ENCODE data around the gene ARID3B.

ARID3B gene

GRCh38 chr15:74598126-74598842, 57.3 kb downstream of the ARID3B start:
- peak overlapping the region; percentile 85 for H3K4me3 ChIP-seq (ENCODE audit: low read depth, low read length)
- TF ChIP-seq, protein P1, sequence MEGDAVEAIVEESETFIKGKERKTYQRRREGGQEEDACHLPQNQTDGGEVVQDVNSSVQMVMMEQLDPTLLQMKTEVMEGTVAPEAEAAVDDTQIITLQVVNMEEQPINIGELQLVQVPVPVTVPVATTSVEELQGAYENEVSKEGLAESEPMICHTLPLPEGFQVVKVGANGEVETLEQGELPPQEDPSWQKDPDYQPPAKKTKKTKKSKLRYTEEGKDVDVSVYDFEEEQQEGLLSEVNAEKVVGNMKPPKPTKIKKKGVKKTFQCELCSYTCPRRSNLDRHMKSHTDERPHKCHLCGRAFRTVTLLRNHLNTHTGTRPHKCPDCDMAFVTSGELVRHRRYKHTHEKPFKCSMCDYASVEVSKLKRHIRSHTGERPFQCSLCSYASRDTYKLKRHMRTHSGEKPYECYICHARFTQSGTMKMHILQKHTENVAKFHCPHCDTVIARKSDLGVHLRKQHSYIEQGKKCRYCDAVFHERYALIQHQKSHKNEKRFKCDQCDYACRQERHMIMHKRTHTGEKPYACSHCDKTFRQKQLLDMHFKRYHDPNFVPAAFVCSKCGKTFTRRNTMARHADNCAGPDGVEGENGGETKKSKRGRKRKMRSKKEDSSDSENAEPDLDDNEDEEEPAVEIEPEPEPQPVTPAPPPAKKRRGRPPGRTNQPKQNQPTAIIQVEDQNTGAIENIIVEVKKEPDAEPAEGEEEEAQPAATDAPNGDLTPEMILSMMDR (IDR thresholded peaks at IDR 0.05; ENCODE audit: low read depth, low read length) = no peak
- peak; percentile 95 for DNase-seq

GRCh38 chr15:74599156-74599555, 58.1 kb downstream of the ARID3B start:
- H3K4me3 ChIP-seq (ENCODE audit: low read depth, low read length) = peak overlapping the region; percentile 85
- DNase-seq = no peak
- TF ChIP-seq, protein P1 (IDR thresholded peaks at IDR 0.05; ENCODE audit: low read depth, low read length) = no peak
- H3K4me1 ChIP-seq = peaks cover 7% of the 10 kb centered on the region; the same call in 1 of the 2 replicates
- no peaks in the 10 kb centered on the region for H3K9me3 ChIP-seq
- H3K36me3 ChIP-seq = no peaks in the 10 kb centered on the region
- no peaks in the 10 kb centered on the region for H3K27me3 ChIP-seq

More at GRCh38 chr15:74598126-74598842, 57.3 kb downstream of the ARID3B start:
- peaks cover 7% of the 10 kb centered on the region; the same call in 1 of the 2 replicates for H3K4me1 ChIP-seq
- H3K9me3 ChIP-seq = no peaks in the 10 kb centered on the region
- no peaks in the 10 kb centered on the region for H3K27me3 ChIP-seq
- H3K36me3 ChIP-seq = no peaks in the 10 kb centered on the region

DNA sequence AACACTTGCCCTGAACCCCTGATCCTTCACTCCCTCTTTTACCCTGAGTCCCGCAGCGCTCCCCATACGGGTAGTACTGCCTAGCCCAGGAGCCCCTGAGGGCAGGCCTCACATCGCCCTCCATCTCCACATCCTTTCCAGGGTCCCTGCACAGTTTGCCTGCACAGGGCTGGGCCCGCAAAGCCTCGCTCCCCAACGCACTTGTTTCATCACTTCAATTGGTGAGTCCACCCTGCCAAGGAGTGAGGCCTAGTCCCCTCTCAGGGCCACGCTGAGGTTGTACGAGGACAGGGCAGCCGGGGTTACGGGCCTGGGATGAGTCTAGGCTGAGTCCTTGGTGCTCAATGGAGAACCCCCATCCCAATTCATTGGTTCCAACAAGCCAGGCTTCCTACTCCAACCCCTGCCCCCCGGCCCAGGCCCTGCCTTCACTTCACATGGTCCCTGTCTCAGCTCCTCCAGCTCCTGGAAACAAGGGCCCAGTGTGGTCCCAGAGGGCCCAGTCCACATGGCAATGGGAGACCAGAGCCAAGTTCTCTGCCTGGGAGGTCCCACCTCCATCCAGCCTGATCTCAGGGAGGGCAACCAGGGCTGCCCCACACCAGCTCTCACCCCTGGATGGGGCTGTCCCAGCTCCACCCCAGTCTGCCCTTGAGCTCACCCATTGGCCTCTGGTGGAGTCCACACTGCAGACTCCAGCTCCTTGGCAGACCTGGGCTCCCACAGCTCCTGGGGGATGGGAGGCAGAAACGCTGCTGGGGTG, 62.2 kb downstream of the ARID3B start:
- Histone ChIP-seq H3K36me3 (no peaks in the 10 kb centered on the region), H3K9me3 (no peaks in the 10 kb centered on the region), H3K27me3 (no peaks in the 10 kb centered on the region), H3K4me1 (peaks cover 3% of the 10 kb centered on the region; the same call in 1 of the 2 replicates), H3K4me3 (ENCODE audit: low read depth, low read length) (no peak overlapping the region)
- TF ChIP-seq, protein P1 (IDR thresholded peaks at IDR 0.05; ENCODE audit: low read depth, low read length) = no peak
- DNase-seq = no peak

DNA sequence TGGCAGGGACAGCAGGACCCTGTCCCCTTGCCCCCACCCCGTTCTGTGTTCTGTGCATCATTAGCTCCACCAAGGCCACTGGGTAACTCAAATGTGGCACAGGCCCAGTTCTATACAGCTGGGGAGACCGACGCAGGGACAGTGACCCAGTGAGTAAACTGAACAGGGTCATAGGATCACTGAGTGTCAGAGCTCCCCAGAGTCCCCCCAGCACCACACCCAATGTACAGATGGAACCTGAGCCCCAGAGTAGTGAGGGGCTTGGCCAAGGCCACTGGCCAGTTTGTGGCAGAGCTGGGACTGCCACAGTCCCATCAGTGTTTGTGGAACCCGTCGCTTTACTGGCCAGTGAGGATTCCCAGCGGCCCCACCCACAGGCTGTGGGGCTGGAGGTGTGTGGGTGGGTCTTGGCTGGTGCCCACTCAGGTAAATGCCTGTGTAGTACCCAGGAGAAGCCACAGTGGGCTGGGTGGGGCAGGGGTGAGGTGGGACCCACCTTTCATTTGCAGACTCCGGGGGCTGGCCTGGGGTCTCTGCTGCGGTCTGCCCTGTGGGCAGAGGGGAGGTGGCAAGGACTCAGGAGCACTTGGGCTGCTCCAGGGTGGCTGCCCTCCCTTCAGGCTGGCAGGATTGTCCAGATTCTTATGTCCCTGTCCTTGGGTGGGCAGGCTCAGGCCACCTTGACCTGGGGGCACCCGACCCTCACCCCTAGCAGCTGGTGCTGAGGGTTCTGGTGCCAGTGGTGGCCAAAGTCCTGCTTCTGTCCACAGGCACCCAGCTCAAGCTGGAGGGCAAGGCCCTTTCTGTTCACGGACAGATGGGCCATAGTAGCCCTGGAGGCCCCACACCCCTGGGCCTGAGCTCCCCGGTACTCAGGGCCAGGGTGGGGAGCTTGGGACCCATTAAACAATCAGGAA, 63.0 kb downstream of the ARID3B start:
- H3K9me3 ChIP-seq = no peaks in the 10 kb centered on the region
- TF ChIP-seq, protein P1 (IDR thresholded peaks at IDR 0.05; ENCODE audit: low read depth, low read length) = no peak
- H3K27me3 ChIP-seq = no peaks in the 10 kb centered on the region
- no peak overlapping the region for H3K4me3 ChIP-seq (ENCODE audit: low read depth, low read length)
- no peaks in the 10 kb centered on the region for H3K36me3 ChIP-seq
- DNase-seq = no peak
- peaks cover 3% of the 10 kb centered on the region; the same call in 1 of the 2 replicates for H3K4me1 ChIP-seq

DNA sequence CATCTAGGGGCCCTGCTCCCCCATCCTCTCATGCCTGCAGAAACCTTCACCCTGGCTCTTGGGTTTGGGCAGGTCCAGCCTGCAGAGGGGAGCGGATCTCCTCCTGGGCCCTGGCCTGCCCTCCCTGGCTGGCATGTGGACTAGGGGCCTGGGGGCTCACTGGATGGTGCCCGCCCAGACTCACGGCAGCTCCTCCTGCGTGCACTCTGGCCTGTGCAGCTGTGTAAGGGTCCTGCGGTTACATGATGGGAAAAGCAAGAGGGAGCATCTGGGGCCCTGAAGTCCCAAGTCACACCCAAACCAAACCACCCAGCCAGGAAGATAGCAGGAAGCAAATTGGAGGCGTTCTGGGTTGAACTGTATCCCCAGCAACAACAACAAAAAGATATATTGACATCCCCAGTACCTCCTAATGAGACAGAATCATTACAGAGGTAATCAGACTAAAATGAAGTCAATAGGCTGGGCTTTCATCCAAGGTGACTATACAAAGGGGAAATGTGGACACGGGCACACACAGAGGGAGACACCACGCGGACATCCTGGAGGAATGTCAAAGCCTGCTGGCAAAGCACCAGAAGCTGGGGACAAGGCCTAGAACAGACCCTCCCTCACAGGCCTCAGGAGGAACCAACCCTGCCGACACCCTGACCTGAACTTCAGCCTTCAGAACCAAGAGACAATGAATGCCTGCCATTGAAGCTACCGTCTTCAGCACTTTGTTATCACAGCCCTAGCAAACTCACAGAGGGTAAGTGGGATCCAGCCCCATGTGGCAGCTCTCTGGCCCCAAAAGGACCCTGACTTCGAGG, 64.2 kb downstream of the ARID3B start:
- TF ChIP-seq, protein P1 (IDR thresholded peaks at IDR 0.05; ENCODE audit: low read depth, low read length) = no peak
- no peaks in the 10 kb centered on the region for H3K27me3 ChIP-seq
- DNase-seq = no peak

More for the DNA sequence above, 64.2 kb downstream of the ARID3B start:
- Histone ChIP-seq H3K4me3 (ENCODE audit: low read depth, low read length) (no peak overlapping the region), H3K9me3 (no peaks in the 10 kb centered on the region), H3K36me3 (no peaks in the 10 kb centered on the region), H3K4me1 (peaks cover 7% of the 10 kb centered on the region)
